HFF-Myc (cell line): ENCODE data around the gene ZNF579.

Source experiments
- DNase-seq: peaks from one replicate; pipeline ENCODE4 v3.0.0-alpha.2; 2011; ENCODE audit warnings: low read depth; ENCODE audit errors: extremely low read depth
- H3K4me3 ChIP-seq: replicated peaks from 2 replicates; pipeline ENCODE4 v1.5.1; 2011; ENCODE audit warnings: low read depth, mild to moderate bottlenecking, control low read depth, low read length
- CTCF ChIP-seq: IDR thresholded peaks from 2 replicates; pipeline ENCODE4 v1.5.1; 2012; ENCODE audit warnings: mild to moderate bottlenecking, low read depth, low read length, control low read depth; ENCODE audit errors: missing control alignments

The ZNF579 gene

GRCh38 chr19:55605207-55605636, 24.6 kb upstream of the ZNF579 start:
- no peak for TF ChIP-seq CTCF
- peak overlapping the region; percentile 92 for H3K4me3 ChIP-seq
- DNase-seq = peak; percentile 93

- H3K4me3 ChIP-seq = peak overlapping the region; percentile 46; the same call in 1 of the 2 replicates
- DNase-seq = no peak
- TF ChIP-seq CTCF = no peak
Measured at GRCh38 chr19:55603581-55604292, 23.1 kb upstream of the ZNF579 start.

GRCh38 chr19:55603115-55603514, 22.5 kb upstream of the ZNF579 start:
- no peak overlapping the region for H3K4me3 ChIP-seq
- no peak for DNase-seq
- TF ChIP-seq CTCF = no peak

GRCh38 chr19:55602104-55603001, 21.7 kb upstream of the ZNF579 start:
- H3K4me3 ChIP-seq = no peak overlapping the region
- no peak for TF ChIP-seq CTCF
- DNase-seq = no peak

GRCh38 chr19:55601084-55601483, 20.4 kb upstream of the ZNF579 start:
- no peak for TF ChIP-seq CTCF
- H3K4me3 ChIP-seq = peak overlapping the region; percentile 80
- DNase-seq = no peak

- peak overlapping the region; percentile 80 for H3K4me3 ChIP-seq
- DNase-seq = no peak
- no peak for TF ChIP-seq CTCF
Measured at GRCh38 chr19:55600662-55601028, 20.0 kb upstream of the ZNF579 start.
